Pancreas (tissue), 10 donors: ENCODE results near the gene MCTP1. TPM values are rescaled to one million over a fixed set of nuclear protein-coding genes. Genes with fewer than 3 reads are reported as not detected.

Experiments used
- ATAC-seq, 4 donors: fragments of 200-7000 bp; cut with Tn5 transposase; one replicate each; pipeline versions ENCODE4 v1.8.0 to v1.9.1; 2020; ENCODE audit warnings: mild to moderate bottlenecking in 4 of 4, moderate library complexity in 4 of 4
- DNase-seq, 6 donors: peaks; one replicate each; pipeline ENCODE4 v3.0.0-alpha.2; 2020
- FAIRE-seq: peaks from 2 replicates; lab custom pipeline; 2012; peaks lifted over from hg19 to GRCh38; lab: Jason Lieb, UNC
- H3K27ac ChIP-seq, 4 donors: fragments of 200-600 bp; sonication (generic); 1 replicate in 3 of 4; 2 replicates in 1 of 4; pipeline versions ENCODE4 v1.5.0 to v1.8.0; 2020
- H3K27me3 ChIP-seq, 4 donors: fragments of 200-600 bp; one replicate each; pipeline ENCODE4 v1.8.0; 2021
- H3K36me3 ChIP-seq, 3 donors: fragments of 200-600 bp; sonication (generic) in 1 of 3; one replicate each; pipeline versions ENCODE4 v1.5.0 to v1.8.0; 2020 to 2021
- H3K4me1 ChIP-seq, 3 donors: fragments of 200-600 bp; one replicate each; pipeline ENCODE4 v1.8.0; 2021
- H3K4me3 ChIP-seq, 4 donors: fragments of 200-600 bp; sonication (generic) in 2 of 4; one replicate each; pipeline versions ENCODE4 v1.5.0 to v1.8.0; 2020 to 2021
- H3K9me3 ChIP-seq, 4 donors: fragments of 200-600 bp; one replicate each; pipeline ENCODE4 v1.8.0; 2021
- WGBS, 2 donors: extraction: QIAGEN DNeasy Blood & Tissue Kit; methylation state at CpG; one replicate each; pipeline ENCODE4 v1.1.7; 2013; 5-methylcytosine and 5-hydroxymethylcytosine counted together
- intact Hi-C, 3 donors: fragments of 100-400 bp; cut with DNase I; formaldehyde crosslinking; loops; one replicate each; pipeline versions ENCODE4 v1.11.1 to v1.14.2; 2022
- polyA plus RNA-seq, 2 donors: library from polyadenylated mRNA; stranded (reverse); fragments of 200-250 nt; gene quantifications; one replicate each; pipeline ENCODE4 v1.2.3, GENCODE V29; 2013
- total RNA-seq, 6 donors: library from RNA; stranded (reverse); fragmentation: NEBNext Ultra II Directional in 4 of 6; extraction: Animal tissue kit (Norgen Biotek cat#: 25700) in 4 of 6; gene quantifications; one replicate each; pipeline versions ENCODE4 v1.2.1 to v1.2.4, GENCODE V29; 2021 to 2023
- TF ChIP-seq, protein P1 (sequence below), 4 donors: fragments of 200-600 bp; sonication (generic) in 3 of 4; IDR thresholded peaks; one replicate each; pipeline versions ENCODE4 v1.5.0 to v1.8.0; 2021; ENCODE audit warnings: antibody characterized with exemption in 4 of 4
- donor health status: healthy with polysubstance abuse.
- donor health status: DM: no; HTN: no; CAD: no; lungs with moderate emphysema.
- donor health status: DM: no; HTN: no; CAD: no.
- donor health status: control.
- donor health status: control.
- donor health status: Bipolar disorder and iron deficiency.
- donor health status: DM: yes; HTN: yes; CAD: no.
- donor health status: DM: no; HTN: no; CAD: no.
- donor health status: DM: no; HTN: no; CAD: no.
- donor health status: DM: yes; HTN: yes; CAD: no.

MCTP1 gene
- total and polyA plus RNA-seq, 8 donors = 0.80 to 8.1 (median 2.2) TPM

- intact Hi-C loops = no loop called here
- H3K27ac ChIP-seq = no peak overlapping the region
- H3K36me3 ChIP-seq = no peaks in the 10 kb centered on the region
- no peak for FAIRE-seq
- no peak for ATAC-seq
- TF ChIP-seq, protein P1, sequence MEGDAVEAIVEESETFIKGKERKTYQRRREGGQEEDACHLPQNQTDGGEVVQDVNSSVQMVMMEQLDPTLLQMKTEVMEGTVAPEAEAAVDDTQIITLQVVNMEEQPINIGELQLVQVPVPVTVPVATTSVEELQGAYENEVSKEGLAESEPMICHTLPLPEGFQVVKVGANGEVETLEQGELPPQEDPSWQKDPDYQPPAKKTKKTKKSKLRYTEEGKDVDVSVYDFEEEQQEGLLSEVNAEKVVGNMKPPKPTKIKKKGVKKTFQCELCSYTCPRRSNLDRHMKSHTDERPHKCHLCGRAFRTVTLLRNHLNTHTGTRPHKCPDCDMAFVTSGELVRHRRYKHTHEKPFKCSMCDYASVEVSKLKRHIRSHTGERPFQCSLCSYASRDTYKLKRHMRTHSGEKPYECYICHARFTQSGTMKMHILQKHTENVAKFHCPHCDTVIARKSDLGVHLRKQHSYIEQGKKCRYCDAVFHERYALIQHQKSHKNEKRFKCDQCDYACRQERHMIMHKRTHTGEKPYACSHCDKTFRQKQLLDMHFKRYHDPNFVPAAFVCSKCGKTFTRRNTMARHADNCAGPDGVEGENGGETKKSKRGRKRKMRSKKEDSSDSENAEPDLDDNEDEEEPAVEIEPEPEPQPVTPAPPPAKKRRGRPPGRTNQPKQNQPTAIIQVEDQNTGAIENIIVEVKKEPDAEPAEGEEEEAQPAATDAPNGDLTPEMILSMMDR (IDR thresholded peaks at IDR 0.05) = no peak
- WGBS, 2 donors = 46 to 52% methylated on average over 3 of the region's 3 CpGs
- H3K9me3 ChIP-seq = no peaks in the 10 kb centered on the region
- DNase-seq = no peak
- no peaks in the 10 kb centered on the region for H3K4me1 ChIP-seq
- no peaks in the 10 kb centered on the region for H3K27me3 ChIP-seq
- H3K4me3 ChIP-seq = no peak overlapping the region
These were observed 420.9 kb downstream of the MCTP1 start for GRCh38 chr5:94863951-94864350.

DNA sequence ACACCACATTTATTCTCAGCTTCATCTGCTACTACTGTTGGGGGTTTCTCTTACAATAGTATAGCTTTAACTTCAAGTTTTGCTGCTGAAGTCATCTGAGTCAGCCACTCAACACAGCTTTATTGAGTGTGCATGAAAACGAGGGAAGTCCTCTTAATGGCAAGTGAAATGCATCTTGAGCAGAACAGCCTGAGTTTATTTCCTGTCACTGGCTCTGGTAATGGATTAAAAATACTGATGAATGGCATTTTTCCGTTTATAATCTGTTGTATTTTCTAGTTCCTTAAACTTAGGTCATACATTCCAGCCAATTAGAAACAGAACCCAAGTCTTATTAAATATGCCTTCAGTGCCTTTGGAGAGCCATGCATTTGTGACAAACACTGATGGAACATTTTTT, 427.8 kb downstream of the MCTP1 start:
- H3K4me3 ChIP-seq = no peak overlapping the region
- no peak for ATAC-seq
- H3K27me3 ChIP-seq = no peaks in the 10 kb centered on the region
- DNase-seq = no peak
- H3K36me3 ChIP-seq = no peaks in the 10 kb centered on the region
- H3K4me1 ChIP-seq = no peaks in the 10 kb centered on the region
- TF ChIP-seq, protein P1 (IDR thresholded peaks at IDR 0.05) = no peak
- H3K27ac ChIP-seq = no peak overlapping the region
- FAIRE-seq = no peak
- H3K9me3 ChIP-seq = no peaks in the 10 kb centered on the region
- WGBS, 2 donors = 12 to 20% methylated on average over 2 of the region's 2 CpGs
- intact Hi-C loops = no loop called here

DNA sequence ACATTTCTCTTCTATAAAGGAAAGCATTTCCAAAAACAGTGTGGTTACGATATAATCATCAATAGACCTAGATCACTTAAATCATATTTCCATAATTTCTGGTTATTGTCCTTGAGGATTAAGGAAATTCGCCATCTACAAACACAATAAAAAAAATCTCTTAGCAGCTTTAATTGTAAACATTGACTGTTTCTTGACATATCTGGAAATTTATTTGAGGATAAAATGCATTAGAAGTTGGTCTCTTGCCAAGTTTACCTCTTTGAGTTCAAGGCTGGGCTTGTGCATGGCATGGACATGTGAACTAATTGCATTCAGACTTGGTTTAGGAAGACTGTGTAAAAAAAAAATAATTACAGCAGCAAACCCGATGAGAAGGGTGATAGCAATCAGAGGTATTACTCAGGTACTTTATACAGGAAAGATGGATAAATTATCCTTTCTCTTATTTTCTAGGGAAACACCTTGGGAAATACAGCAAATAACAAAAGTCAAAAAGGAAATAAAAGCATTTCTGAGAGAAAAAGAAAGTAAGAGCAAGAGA, 428.6 kb downstream of the MCTP1 start:
- no peak overlapping the region for H3K27ac ChIP-seq
- H3K4me3 ChIP-seq = no peak overlapping the region
- H3K4me1 ChIP-seq = no peaks in the 10 kb centered on the region
- 42 to 44% methylated on average over 3 of the region's 3 CpGs for WGBS, 2 donors
- TF ChIP-seq, protein P1 (IDR thresholded peaks at IDR 0.05) = no peak
- H3K27me3 ChIP-seq = no peaks in the 10 kb centered on the region
- no peak for DNase-seq
- H3K9me3 ChIP-seq = no peaks in the 10 kb centered on the region
- H3K36me3 ChIP-seq = no peaks in the 10 kb centered on the region
- intact Hi-C loops = no loop called here
- no peak for FAIRE-seq
- no peak for ATAC-seq

GRCh38 chr5:94855543-94855942, 429.4 kb downstream of the MCTP1 start:
- intact Hi-C loops = no loop called here
- WGBS, 2 donors = 43 to 49% methylated on average over 6 of the region's 6 CpGs
- Histone ChIP-seq H3K36me3 (no peaks in the 10 kb centered on the region), H3K4me1 (no peaks in the 10 kb centered on the region), H3K9me3 (no peaks in the 10 kb centered on the region), H3K27ac (no peak overlapping the region), H3K27me3 (no peaks in the 10 kb centered on the region), H3K4me3 (no peak overlapping the region)
- FAIRE-seq (no peak), ATAC-seq (no peak), DNase-seq (no peak)
- TF ChIP-seq, protein P1 (IDR thresholded peaks at IDR 0.05) = no peak

DNA sequence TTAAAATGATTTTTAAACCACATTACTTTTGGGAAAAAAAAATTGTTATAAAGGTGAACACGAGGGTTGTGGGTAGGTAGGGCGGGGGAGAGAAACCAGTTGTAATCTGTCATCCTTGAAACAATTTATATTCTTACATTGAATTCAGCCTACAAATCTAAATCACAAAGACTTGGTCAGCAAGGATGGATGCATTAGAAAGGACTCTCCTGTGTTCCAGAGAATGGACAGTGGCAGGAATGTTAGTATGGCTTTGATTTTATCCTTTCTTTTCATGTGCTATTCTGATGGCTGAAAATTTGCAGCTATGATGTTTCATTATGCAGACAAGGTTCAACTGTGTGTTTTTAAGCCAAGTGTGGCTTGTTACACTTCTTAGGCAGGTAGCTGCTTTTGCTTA, 431.8 kb downstream of the MCTP1 start:
- TF ChIP-seq, protein P1 (IDR thresholded peaks at IDR 0.05) = no peak
- Histone ChIP-seq H3K27ac (no peak overlapping the region), H3K9me3 (no peaks in the 10 kb centered on the region), H3K36me3 (no peaks in the 10 kb centered on the region), H3K4me1 (no peaks in the 10 kb centered on the region), H3K27me3 (no peaks in the 10 kb centered on the region), H3K4me3 (no peak overlapping the region)
- no peak for ATAC-seq
- WGBS, 2 donors = 76 to 77% methylated on average over 2 of the region's 2 CpGs
- DNase-seq = no peak
- no peak for FAIRE-seq
- intact Hi-C loops = no loop called here
